Upper lobe of left lung (tissue), 4 donors: ENCODE data around the gene ZBTB3.
A peak's percentile ranks its signal among the peaks of the same experiment; 100 is the strongest.

Experiments
- EP300 ChIP-seq, 4 donors: sonication (generic); formaldehyde crosslinking; IDR thresholded peaks; one replicate each; pipeline ENCODE4 v1.5.1; 2017; ENCODE audit warnings: antibody characterized with exemption in 4 of 4, control low read depth in 2 of 4
- POLR2A ChIP-seq, 4 donors: fragments of 450-650 bp; IDR thresholded peaks; one replicate each; pipeline ENCODE4 v1.5.1; 2016 to 2017; ENCODE audit warnings: antibody characterized with exemption in 4 of 4, mild to moderate bottlenecking in 2 of 4
- POLR2AphosphoS5 ChIP-seq, 2 donors: sonication (generic); formaldehyde crosslinking; IDR thresholded peaks; one replicate each; pipeline ENCODE4 v1.5.1; 2017; ENCODE audit warnings: antibody characterized with exemption in 2 of 2
- TF ChIP-seq, protein P1 (sequence below), 6 experiments: fragments of 450-650 bp in 4 of 6; fragments of 200-600 bp in 2 of 6; sonication (generic) in 2 of 6; IDR thresholded peaks; one replicate each; pipeline ENCODE4 v1.5.1; 2016 to 2019; ENCODE audit warnings: antibody characterized with exemption in 6 of 6

DNA sequence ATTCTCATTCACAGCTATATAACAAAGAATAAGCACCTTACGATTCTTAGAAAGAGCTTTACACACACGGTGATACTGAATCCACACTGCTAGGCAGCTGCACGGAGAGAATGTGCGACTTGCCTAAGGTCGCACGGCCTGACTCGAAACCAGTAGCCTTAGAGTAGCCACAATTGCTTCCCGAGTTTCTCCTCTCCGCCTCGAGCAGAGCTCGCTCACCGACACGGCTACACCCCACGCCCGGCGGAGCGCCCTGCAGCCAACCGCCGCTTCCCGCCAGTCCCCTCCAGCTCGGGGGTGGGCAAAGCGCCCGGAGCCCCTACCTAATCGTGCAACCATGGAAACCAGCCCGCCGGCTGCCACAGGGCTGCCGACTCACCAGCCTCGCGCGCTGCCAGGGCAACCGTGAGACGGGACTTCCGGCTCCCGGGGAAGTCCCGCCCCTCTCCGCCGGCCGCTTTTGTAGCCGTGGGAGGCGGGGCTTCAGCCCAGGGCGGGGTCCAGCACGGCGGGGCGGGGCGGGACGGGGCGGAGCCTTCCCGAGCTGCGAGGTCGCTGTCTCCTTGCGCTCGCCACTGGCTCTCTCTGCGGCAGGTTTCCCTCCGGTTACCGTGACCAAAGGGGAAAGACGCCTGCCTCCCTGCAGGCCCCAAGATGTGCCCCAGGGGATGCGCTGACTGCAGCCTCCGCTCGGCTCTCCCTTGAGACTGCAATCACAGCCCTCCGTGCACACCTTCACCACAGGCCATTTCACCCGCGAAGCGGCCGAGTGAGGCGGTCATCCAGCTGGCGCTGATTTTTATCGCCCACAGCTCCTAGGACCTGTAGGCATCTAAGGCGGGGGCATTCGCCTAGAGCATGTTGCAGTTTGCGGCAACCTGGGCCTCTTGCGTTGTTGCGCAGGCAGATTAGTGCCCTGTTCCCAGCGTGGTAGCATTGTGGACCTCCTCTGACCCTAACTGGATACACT lies 47.8 kb downstream of the ZBTB3 start:
- TF ChIP-seq, protein P1, sequence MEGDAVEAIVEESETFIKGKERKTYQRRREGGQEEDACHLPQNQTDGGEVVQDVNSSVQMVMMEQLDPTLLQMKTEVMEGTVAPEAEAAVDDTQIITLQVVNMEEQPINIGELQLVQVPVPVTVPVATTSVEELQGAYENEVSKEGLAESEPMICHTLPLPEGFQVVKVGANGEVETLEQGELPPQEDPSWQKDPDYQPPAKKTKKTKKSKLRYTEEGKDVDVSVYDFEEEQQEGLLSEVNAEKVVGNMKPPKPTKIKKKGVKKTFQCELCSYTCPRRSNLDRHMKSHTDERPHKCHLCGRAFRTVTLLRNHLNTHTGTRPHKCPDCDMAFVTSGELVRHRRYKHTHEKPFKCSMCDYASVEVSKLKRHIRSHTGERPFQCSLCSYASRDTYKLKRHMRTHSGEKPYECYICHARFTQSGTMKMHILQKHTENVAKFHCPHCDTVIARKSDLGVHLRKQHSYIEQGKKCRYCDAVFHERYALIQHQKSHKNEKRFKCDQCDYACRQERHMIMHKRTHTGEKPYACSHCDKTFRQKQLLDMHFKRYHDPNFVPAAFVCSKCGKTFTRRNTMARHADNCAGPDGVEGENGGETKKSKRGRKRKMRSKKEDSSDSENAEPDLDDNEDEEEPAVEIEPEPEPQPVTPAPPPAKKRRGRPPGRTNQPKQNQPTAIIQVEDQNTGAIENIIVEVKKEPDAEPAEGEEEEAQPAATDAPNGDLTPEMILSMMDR (IDR thresholded peaks at IDR 0.05) = peak in 1 of 6 experiments; percentile 2
- TF ChIP-seq POLR2A (IDR thresholded peaks at IDR 0.05) = peak in 1 of 4 donors; percentile 75
- peak; percentile 52 to 75 for TF ChIP-seq POLR2AphosphoS5 (IDR thresholded peaks at IDR 0.05)
- TF ChIP-seq EP300 (IDR thresholded peaks at IDR 0.05) = no peak
